OCI-LY7 (cell line): Measurements from ENCODE around the gene TRABD2B. TPM values are rescaled to one million over a fixed set of nuclear protein-coding genes. Genes with fewer than 3 reads are reported as not detected.

ENCODE experiments used
- BruUV-seq: library from RNA; stranded (reverse); fragments of 400-500 nt; replicated peaks from 2 replicates; lab custom pipeline; 2021; lab: Mats Ljungman, UMichigan
- CTCF ChIA-PET: fragments of 300-600 bp; sonication (Branson Sonifier 250); formaldehyde crosslinking; loops from one replicate; lab custom pipeline; 2022; ENCODE audit warnings: antibody characterized with exemption; ENCODE audit not compliant: unreplicated experiment; lab: Charles Lee
- POLR2A ChIA-PET: fragments of 300-600 bp; sonication (Branson Sonifier 250); formaldehyde crosslinking; loops from one replicate; lab custom pipeline; 2022; ENCODE audit warnings: antibody characterized with exemption; lab: Charles Lee
- DNase-seq: peaks from one replicate; pipeline ENCODE4 v3.0.0-alpha.2; 2015; ENCODE audit warnings: low spot score
- H2AFZ ChIP-seq: fragments of 200-600 bp; sonication (generic), shearing (Covaris generic); 2 replicates; pipeline ENCODE4 v1.6.1; 2014; ENCODE audit warnings: mild to moderate bottlenecking, antibody characterized with exemption, low read length, moderate library complexity
- H3K27ac ChIP-seq: fragments of 200-600 bp; sonication (generic); 2 replicates; pipeline ENCODE4 v1.5.1; 2014; ENCODE audit warnings: mixed run types, low read depth, mild to moderate bottlenecking, moderate library complexity, low read length, inconsistent platforms; ENCODE audit not compliant: poor library complexity, severe bottlenecking
- H3K36me3 ChIP-seq: fragments of 200-600 bp; sonication (generic); 2 replicates; pipeline ENCODE4 v1.6.1; 2014; ENCODE audit warnings: mild to moderate bottlenecking, antibody characterized with exemption, low read length, moderate library complexity, mixed read lengths; ENCODE audit not compliant: insufficient read depth
- H3K4me1 ChIP-seq: fragments of 200-600 bp; sonication (generic); 2 replicates; pipeline ENCODE4 v1.5.1; 2014; ENCODE audit warnings: mild to moderate bottlenecking, low read length; ENCODE audit not compliant: insufficient read depth, poor library complexity, severe bottlenecking
- H3K4me2 ChIP-seq: fragments of 200-600 bp; sonication (generic); 2 replicates; pipeline ENCODE4 v1.6.1; 2014; ENCODE audit warnings: mild to moderate bottlenecking, low read length
- H3K4me3 ChIP-seq: fragments of 200-600 bp; sonication (generic); 2 replicates; pipeline ENCODE4 v1.5.1; 2014; ENCODE audit warnings: mild to moderate bottlenecking, low read depth, low read length; ENCODE audit not compliant: poor library complexity, severe bottlenecking
- H3K79me2 ChIP-seq: fragments of 200-600 bp; sonication (generic); 2 replicates; pipeline ENCODE4 v1.6.1; 2016; ENCODE audit warnings: low read depth, mild to moderate bottlenecking, low read length, moderate library complexity, mixed read lengths; ENCODE audit not compliant: insufficient read depth
- H3K9me2 ChIP-seq: fragments of 200-600 bp; sonication (generic); 2 replicates; pipeline ENCODE4 v1.6.1; 2016; ENCODE audit warnings: mild to moderate bottlenecking, low read length, mixed read lengths; ENCODE audit not compliant: insufficient read depth
- H3K9me3 ChIP-seq: fragments of 200-600 bp; sonication (generic); 2 replicates; pipeline ENCODE4 v1.6.1; 2014; ENCODE audit warnings: mild to moderate bottlenecking, mixed run types, low read length, mixed read lengths
- H4K20me1 ChIP-seq: fragments of 200-600 bp; sonication (generic); 2 replicates; pipeline ENCODE4 v1.6.1; 2014; ENCODE audit warnings: mild to moderate bottlenecking, antibody characterized with exemption, low read length, moderate library complexity, mixed read lengths; ENCODE audit not compliant: insufficient read depth
- CTCF ChIP-seq: fragments of 200-600 bp; sonication (generic); conservative IDR thresholded peaks from 2 replicates; pipeline ENCODE4 v1.5.1; 2014; ENCODE audit warnings: mild to moderate bottlenecking, antibody characterized with exemption, low read length, moderate library complexity, mixed read lengths
- EZH2phosphoT487 ChIP-seq: fragments of 200-600 bp; sonication (generic); IDR thresholded peaks from 2 replicates; pipeline ENCODE4 v1.6.1; 2018; ENCODE audit warnings: low read depth, borderline replicate concordance, mild to moderate bottlenecking, mixed run types, antibody characterized with exemption, low read length, moderate library complexity, mixed read lengths
- intact Hi-C: fragments of 100-400 bp; cut with micrococcal nuclease; formaldehyde crosslinking; loops from one replicate; pipeline ENCODE4 v1.10.0; 2022; ENCODE audit not compliant: unreplicated experiment
- total RNA-seq, 2 experiments: library from RNA; depleted of rRNA in 1 of 2; stranded (reverse); fragments of >200 nt in 1 of 2; shearing (Covaris generic) in 1 of 2; gene quantifications; 2 replicates each; pipeline ENCODE4 v1.2.3, GENCODE V29; 2014 to 2022

TRABD2B gene
- total RNA-seq, 2 experiments from 2014 or later: not detected

DNA sequence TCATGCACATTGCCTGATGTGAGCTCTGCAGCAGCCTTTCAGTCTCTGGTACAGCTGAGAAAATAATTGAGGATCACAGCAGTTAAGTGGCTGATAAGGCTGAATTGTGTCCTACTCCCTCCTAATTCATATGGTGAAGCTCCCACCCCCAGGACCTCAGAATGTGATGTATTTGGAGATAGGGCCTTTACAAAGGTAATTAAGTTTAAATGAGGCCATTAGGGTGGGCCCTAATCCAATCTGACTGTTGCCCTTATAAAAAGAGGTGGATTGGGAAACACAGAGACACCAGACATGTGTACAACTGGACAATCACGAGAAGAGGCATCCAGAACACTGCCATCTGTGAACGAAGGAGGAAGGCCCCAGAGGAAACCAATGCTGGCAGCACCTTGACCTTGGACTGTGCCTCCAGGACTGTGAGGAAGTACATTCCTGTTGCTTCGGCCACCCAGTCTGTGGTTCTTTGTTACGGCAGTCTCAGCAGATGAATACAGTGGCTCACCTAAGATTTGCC lies 148.1 kb downstream of the TRABD2B start:
- TF ChIP-seq CTCF: no peak
- TF ChIP-seq EZH2phosphoT487: no peak
- intact Hi-C loops: no loop called here
- Histone ChIP-seq H3K9me3 (no peaks in the 10 kb centered on the region), H3K79me2 (no peaks in the 10 kb centered on the region), H2AFZ (no peak overlapping the region), H3K4me3 (no peak overlapping the region), H4K20me1 (no peaks in the 10 kb centered on the region), H3K4me2 (no peak overlapping the region), H3K36me3 (no peaks in the 10 kb centered on the region), H3K4me1 (no peaks in the 10 kb centered on the region), H3K9me2 (no peaks in the 10 kb centered on the region), H3K27ac (no peak overlapping the region)
- no peak for DNase-seq
- BruUV-seq: no TSS peak
- ChIA-PET CTCF (no interaction called here), POLR2A (no interaction called here)

DNA sequence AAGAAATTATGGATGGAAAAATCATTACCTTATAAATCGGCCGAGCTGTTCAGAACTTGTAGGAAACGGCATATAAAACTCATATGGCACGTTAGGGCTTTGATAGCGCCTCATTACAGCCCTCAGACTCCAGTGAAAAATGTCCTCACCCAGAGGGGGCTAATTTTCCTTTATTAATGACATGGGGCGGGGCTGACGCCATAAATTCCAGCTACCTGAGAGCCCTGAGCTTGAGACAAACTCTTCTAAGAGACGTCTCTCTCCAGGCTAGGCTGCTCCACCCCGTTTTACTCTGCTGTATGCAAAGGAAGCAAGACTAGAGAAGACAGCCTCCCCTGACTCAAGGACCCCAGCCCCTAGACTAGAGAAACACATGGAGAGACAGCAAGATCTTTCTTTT lies 149.4 kb downstream of the TRABD2B start:
- H3K4me1 ChIP-seq: no peaks in the 10 kb centered on the region
- intact Hi-C loops: no loop called here
- no TSS peak for BruUV-seq
- no peak overlapping the region for H3K27ac ChIP-seq
- H3K79me2 ChIP-seq: no peaks in the 10 kb centered on the region
- POLR2A ChIA-PET: no interaction called here
- no peaks in the 10 kb centered on the region for H3K9me2 ChIP-seq
- DNase-seq: no peak
- no peaks in the 10 kb centered on the region for H3K9me3 ChIP-seq
- no peak overlapping the region for H3K4me2 ChIP-seq
- TF ChIP-seq CTCF (no peak), EZH2phosphoT487 (no peak)
- H3K36me3 ChIP-seq: no peaks in the 10 kb centered on the region
- H3K4me3 ChIP-seq: no peak overlapping the region
- H2AFZ ChIP-seq: no peak overlapping the region
- H4K20me1 ChIP-seq: no peaks in the 10 kb centered on the region
- CTCF ChIA-PET: no interaction called here

DNA sequence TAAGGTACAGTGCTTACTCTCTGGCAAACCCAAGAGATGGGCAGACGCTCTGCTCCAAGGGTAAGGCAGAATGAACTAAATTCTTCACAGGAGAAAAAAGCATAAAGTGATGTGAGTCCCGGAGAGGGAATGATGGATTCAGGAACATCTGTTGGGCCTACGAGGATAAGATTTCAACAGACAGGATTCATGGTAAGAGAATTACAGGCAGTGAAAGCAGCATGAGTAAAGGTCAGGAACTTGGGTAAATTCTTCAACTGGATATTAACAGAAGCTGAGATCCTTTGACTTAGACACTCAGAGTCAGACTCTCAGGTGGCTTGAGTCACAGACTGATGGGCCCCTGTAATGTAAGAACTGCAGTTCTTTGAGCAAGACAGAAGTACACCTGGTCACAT lies 152.6 kb downstream of the TRABD2B start:
- CTCF ChIA-PET: interaction anchor here (0.7 kb wide), 1 partner anchor 14 kb away, joined by 3 read pairs; no protein-coding TSS in a partner anchor
- no peaks in the 10 kb centered on the region for H3K4me1 ChIP-seq
- H2AFZ ChIP-seq: no peak overlapping the region
- no peak for DNase-seq
- no peaks in the 10 kb centered on the region for H3K79me2 ChIP-seq
- H4K20me1 ChIP-seq: no peaks in the 10 kb centered on the region
- BruUV-seq: no TSS peak
- H3K36me3 ChIP-seq: no peaks in the 10 kb centered on the region
- TF ChIP-seq CTCF: no peak
- TF ChIP-seq EZH2phosphoT487: no peak
- no peak overlapping the region for H3K4me3 ChIP-seq
- H3K27ac ChIP-seq: no peak overlapping the region
- H3K9me2 ChIP-seq: no peaks in the 10 kb centered on the region
- intact Hi-C loops: no loop called here
- H3K4me2 ChIP-seq: no peak overlapping the region
- POLR2A ChIA-PET: no interaction called here
- H3K9me3 ChIP-seq: no peaks in the 10 kb centered on the region
